AG10803 (cell line): ENCODE data around the gene ADAMTS19.

Experiments used
- DNase-seq: peaks from one replicate; pipeline ENCODE4 v3.0.0; 2010; ENCODE audit warnings: low read depth
- H3K4me3 ChIP-seq: 2 replicates; pipeline ENCODE4 v1.5.1; 2011; ENCODE audit warnings: mild to moderate bottlenecking, low read length, control low read depth
- CTCF ChIP-seq: conservative IDR thresholded peaks from 2 replicates; pipeline ENCODE4 v1.5.1; 2011; ENCODE audit warnings: mild to moderate bottlenecking, low read length, control low read depth, inconsistent platforms

ADAMTS19 gene

GRCh38 chr5:129431406-129431805 is 28.7 kb upstream of the ADAMTS19 start:
- no peak overlapping the region for H3K4me3 ChIP-seq
- DNase-seq: no peak
- TF ChIP-seq CTCF: no peak

- DNase-seq: no peak
- no peak for TF ChIP-seq CTCF
- no peak overlapping the region for H3K4me3 ChIP-seq
Observed at GRCh38 chr5:129438322-129438721, 21.8 kb upstream of the ADAMTS19 start.

GRCh38 chr5:129440424-129440823 is 19.7 kb upstream of the ADAMTS19 start:
- no peak for TF ChIP-seq CTCF
- DNase-seq: no peak
- H3K4me3 ChIP-seq: no peak overlapping the region

GRCh38 chr5:129441096-129441495 is 19.0 kb upstream of the ADAMTS19 start:
- no peak for DNase-seq
- H3K4me3 ChIP-seq: no peak overlapping the region
- no peak for TF ChIP-seq CTCF

- TF ChIP-seq CTCF: no peak
- no peak for DNase-seq
- no peak overlapping the region for H3K4me3 ChIP-seq
Observed at GRCh38 chr5:129445379-129445778, 14.7 kb upstream of the ADAMTS19 start.

- TF ChIP-seq CTCF: no peak
- no peak overlapping the region for H3K4me3 ChIP-seq
- DNase-seq: no peak
Observed at GRCh38 chr5:129447968-129448367, 12.1 kb upstream of the ADAMTS19 start.

- TF ChIP-seq CTCF: no peak
- DNase-seq: no peak
- H3K4me3 ChIP-seq: no peak overlapping the region
Observed at GRCh38 chr5:129448654-129449053, 11.4 kb upstream of the ADAMTS19 start.
